C4-2B (cell line): ENCODE results near the gene PRPF19.

ENCODE experiments used
- H3K27ac ChIP-seq: fragments of 450-650 bp; 2 replicates; pipeline ENCODE4 v1.5.1; 2017
- ZFX ChIP-seq: fragments of 450-650 bp; IDR thresholded peaks from 2 replicates; pipeline ENCODE4 v1.6.1; 2017
- TF ChIP-seq, protein P1 (sequence below): fragments of 450-650 bp; conservative IDR thresholded peaks from 2 replicates; pipeline ENCODE4 v1.5.1; 2017; ENCODE audit warnings: mild to moderate bottlenecking

The PRPF19 gene

GRCh38 chr11:60878245-60879101, 27.9 kb downstream of the PRPF19 start:
- H3K27ac ChIP-seq: no peak overlapping the region
- TF ChIP-seq, protein P1, sequence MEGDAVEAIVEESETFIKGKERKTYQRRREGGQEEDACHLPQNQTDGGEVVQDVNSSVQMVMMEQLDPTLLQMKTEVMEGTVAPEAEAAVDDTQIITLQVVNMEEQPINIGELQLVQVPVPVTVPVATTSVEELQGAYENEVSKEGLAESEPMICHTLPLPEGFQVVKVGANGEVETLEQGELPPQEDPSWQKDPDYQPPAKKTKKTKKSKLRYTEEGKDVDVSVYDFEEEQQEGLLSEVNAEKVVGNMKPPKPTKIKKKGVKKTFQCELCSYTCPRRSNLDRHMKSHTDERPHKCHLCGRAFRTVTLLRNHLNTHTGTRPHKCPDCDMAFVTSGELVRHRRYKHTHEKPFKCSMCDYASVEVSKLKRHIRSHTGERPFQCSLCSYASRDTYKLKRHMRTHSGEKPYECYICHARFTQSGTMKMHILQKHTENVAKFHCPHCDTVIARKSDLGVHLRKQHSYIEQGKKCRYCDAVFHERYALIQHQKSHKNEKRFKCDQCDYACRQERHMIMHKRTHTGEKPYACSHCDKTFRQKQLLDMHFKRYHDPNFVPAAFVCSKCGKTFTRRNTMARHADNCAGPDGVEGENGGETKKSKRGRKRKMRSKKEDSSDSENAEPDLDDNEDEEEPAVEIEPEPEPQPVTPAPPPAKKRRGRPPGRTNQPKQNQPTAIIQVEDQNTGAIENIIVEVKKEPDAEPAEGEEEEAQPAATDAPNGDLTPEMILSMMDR: no peak
- no peak for TF ChIP-seq ZFX

DNA sequence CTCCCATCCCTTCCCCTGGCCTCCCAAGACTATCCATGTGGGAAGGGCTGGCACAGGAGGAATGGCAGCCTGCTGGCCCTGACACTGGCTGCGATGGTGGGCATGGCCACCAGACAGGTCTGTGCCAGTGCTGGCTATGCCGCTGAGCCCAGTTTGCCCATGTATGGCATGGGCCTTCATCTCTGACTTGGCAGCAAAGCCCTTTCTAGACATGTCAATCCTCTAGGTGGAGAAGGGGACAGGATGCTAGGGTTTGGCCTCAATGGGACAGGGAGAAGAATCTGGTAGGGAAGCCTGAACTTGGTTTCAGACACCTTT, 30.3 kb downstream of the PRPF19 start:
- no peak overlapping the region for H3K27ac ChIP-seq
- TF ChIP-seq, protein P1: no peak
- no peak for TF ChIP-seq ZFX

GRCh38 chr11:60875366-60876167, 30.8 kb downstream of the PRPF19 start:
- no peak for TF ChIP-seq ZFX
- TF ChIP-seq, protein P1: no peak
- H3K27ac ChIP-seq: no peak overlapping the region; the same call in 1 of the 2 replicates

DNA sequence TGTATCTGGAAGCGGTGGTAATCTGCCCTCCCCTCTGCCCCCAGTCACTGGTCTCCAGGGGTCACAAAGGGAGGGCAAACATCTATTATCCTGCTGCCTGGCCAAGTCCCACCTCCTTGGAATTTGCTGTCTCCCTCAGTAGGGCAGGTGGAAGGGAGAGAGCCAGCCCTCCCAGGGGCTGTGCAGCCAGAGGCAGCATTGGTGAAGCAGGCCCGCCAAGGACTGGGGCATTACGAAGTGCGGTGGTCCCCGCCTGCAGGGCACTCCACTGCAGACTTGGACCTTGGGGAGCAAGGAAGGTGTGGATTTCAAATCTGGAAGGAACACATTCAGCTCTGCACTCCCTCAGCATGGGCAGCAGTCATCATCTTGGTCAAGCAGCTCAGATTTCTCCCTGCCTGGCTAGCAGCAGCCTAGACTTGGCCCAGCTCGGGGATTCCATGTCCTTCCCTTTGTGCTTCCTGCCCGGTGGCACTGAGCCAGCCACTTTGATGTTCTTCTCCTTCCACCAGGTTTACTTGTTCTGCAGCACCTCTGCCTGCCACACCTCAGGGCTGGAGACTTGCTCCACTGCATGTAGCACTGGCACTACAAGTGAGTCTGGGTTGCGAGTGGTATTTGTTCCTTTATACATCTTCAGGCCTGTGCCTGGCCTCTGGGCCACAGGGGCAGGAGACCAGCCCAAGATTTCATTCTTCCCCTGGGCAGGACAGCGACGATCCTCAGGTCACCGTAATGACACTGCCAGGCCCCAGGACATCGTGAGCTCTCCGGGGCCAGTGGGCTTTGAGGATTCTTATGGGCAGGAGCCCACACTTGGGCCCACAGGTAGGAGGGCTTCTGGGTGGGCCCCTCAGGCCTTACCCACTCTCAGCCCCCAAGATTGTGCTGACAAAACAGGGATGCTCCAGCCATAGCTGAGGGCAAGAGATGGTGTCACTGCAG, 31.7 kb downstream of the PRPF19 start:
- TF ChIP-seq, protein P1: no peak
- no peak for TF ChIP-seq ZFX
- peak overlapping the region; percentile 12; the same call in 1 of the 2 replicates for H3K27ac ChIP-seq

DNA sequence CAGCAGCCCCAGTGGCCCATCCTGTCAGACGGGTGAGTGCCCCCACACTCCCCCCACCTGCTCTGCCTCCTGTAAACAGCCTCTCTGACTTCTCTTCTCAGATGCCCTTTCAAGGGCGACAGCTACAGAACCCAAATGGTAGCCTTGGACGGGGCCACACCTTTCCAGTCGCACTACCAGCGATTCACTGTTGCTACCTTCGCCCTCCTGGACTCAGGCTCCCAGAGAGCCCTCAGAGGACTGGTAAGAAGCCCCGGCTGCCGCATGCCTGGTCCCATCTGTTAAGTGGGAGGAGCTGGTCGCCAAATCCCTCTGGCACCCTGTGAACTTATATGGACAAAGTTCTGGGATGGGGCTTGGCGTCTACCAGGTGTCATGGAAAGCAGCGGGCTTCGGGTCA, 32.9 kb downstream of the PRPF19 start:
- H3K27ac ChIP-seq: no peak overlapping the region
- TF ChIP-seq, protein P1: no peak
- TF ChIP-seq ZFX: no peak

- TF ChIP-seq ZFX: no peak
- TF ChIP-seq, protein P1: no peak
- no peak overlapping the region for H3K27ac ChIP-seq
Observed at GRCh38 chr11:60872961-60873524, 33.3 kb downstream of the PRPF19 start.
